Neuronal stem cell (in vitro differentiated cells): ENCODE data around the gene DCAF8.

Source experiments
- DNase-seq: peaks from one replicate; pipeline ENCODE4 v3.0.0-alpha.2; 2013; ENCODE audit warnings: low spot score
- H2AFZ ChIP-seq: one replicate; pipeline ENCODE4 v1.6.1; 2013; ENCODE audit warnings: mild to moderate bottlenecking, low read length, inconsistent platforms
- H2AK5ac ChIP-seq: 2 replicates; pipeline ENCODE4 v1.6.1; 2013; ENCODE audit warnings: low read depth, mild to moderate bottlenecking, inconsistent platforms, low read length, moderate library complexity, mixed read lengths
- H2BK120ac ChIP-seq: 2 replicates; pipeline ENCODE4 v1.6.1; 2013; ENCODE audit warnings: low read depth, mild to moderate bottlenecking, inconsistent platforms, low read length, moderate library complexity, mixed read lengths
- H2BK12ac ChIP-seq: one replicate; pipeline ENCODE4 v1.6.1; 2013; ENCODE audit warnings: low read length, inconsistent platforms
- H2BK15ac ChIP-seq: 2 replicates; pipeline ENCODE4 v1.6.1; 2013; ENCODE audit warnings: mild to moderate bottlenecking, low read length, inconsistent platforms, mixed read lengths
- H2BK5ac ChIP-seq: one replicate; pipeline ENCODE4 v1.6.1; 2013; ENCODE audit warnings: inconsistent platforms, mild to moderate bottlenecking, low read length, moderate library complexity
- H3K14ac ChIP-seq: one replicate; pipeline ENCODE4 v1.6.1; 2013; ENCODE audit warnings: low read length, inconsistent platforms
- H3K18ac ChIP-seq: 2 replicates; pipeline ENCODE4 v1.6.1; 2013; ENCODE audit warnings: low read length, inconsistent platforms
- H3K23ac ChIP-seq: 2 replicates; pipeline ENCODE4 v1.6.1; 2013; ENCODE audit warnings: low read depth, mild to moderate bottlenecking, mixed read lengths, low read length, inconsistent platforms; ENCODE audit not compliant: poor library complexity
- H3K27ac ChIP-seq: replicated peaks from 3 replicates; pipeline ENCODE4 v1.5.1; 2013; ENCODE audit warnings: low read length, inconsistent platforms
- H3K27me3 ChIP-seq, 3 experiments: 2 replicates each; pipeline ENCODE4 v1.6.1; 2013; ENCODE audit warnings: low read length in 3 of 3, mild to moderate bottlenecking in 2 of 3, inconsistent platforms in 1 of 3, low read depth in 1 of 3, mixed read lengths in 1 of 3, moderate library complexity in 1 of 3; ENCODE audit not compliant: control insufficient read depth in 3 of 3, insufficient read depth in 3 of 3
- H3K36me3 ChIP-seq, 2 donors: replicated peaks in 1 of 2; 2 replicates each; pipeline ENCODE4 v1.6.1; 2013; ENCODE audit warnings: low read length in 2 of 2; ENCODE audit not compliant: control insufficient read depth in 2 of 2, insufficient read depth in 2 of 2
- H3K4ac ChIP-seq: 2 replicates; pipeline ENCODE4 v1.6.1; 2013; ENCODE audit warnings: inconsistent platforms, mild to moderate bottlenecking, low read length, moderate library complexity
- H3K4me1 ChIP-seq, 2 donors: 1 replicate in 1 of 2; 2 replicates in 1 of 2; pipeline ENCODE4 v1.6.1; 2013; ENCODE audit warnings: low read length in 2 of 2, low read depth in 1 of 2; ENCODE audit not compliant: control insufficient read depth in 2 of 2, insufficient read depth in 1 of 2
- H3K4me2 ChIP-seq: one replicate; pipeline ENCODE4 v1.6.1; 2013; ENCODE audit warnings: mild to moderate bottlenecking, low read length, inconsistent platforms; ENCODE audit not compliant: insufficient read depth, poor library complexity, severe bottlenecking
- H3K4me3 ChIP-seq, 2 donors: 2 replicates each; pipeline ENCODE4 v1.5.1; 2013; ENCODE audit warnings: low read length in 2 of 2, mild to moderate bottlenecking in 2 of 2, inconsistent platforms in 1 of 2, moderate library complexity in 1 of 2
- H3K79me1 ChIP-seq: one replicate; pipeline ENCODE4 v1.6.1; 2013; ENCODE audit warnings: low read depth, mild to moderate bottlenecking, inconsistent platforms, low read length, moderate library complexity
- H3K9ac ChIP-seq: one replicate; pipeline ENCODE4 v1.6.1; 2013; ENCODE audit warnings: mild to moderate bottlenecking, low read depth, low read length, inconsistent platforms; ENCODE audit not compliant: poor library complexity
- H3K9me3 ChIP-seq, 2 donors: replicated peaks in 1 of 2; 2 replicates each; pipeline versions ENCODE3 to v1.6.1; 2013; ENCODE audit warnings: low read length in 2 of 2, mild to moderate bottlenecking in 2 of 2, inconsistent platforms in 1 of 2, low read depth in 1 of 2, mixed read lengths in 1 of 2, moderate library complexity in 1 of 2; ENCODE audit not compliant: control insufficient read depth in 2 of 2, insufficient read depth in 1 of 2
- H4K8ac ChIP-seq: one replicate; pipeline ENCODE4 v1.6.1; 2013; ENCODE audit warnings: low read depth, mild to moderate bottlenecking, inconsistent platforms, low read length, moderate library complexity
- H4K91ac ChIP-seq: one replicate; pipeline ENCODE4 v1.6.1; 2013; ENCODE audit warnings: low read length, low read depth, mild to moderate bottlenecking, inconsistent platforms; ENCODE audit not compliant: poor library complexity
- WGBS, 2 donors: extraction: QIAGEN DNeasy Blood & Tissue Kit; methylation state at CpG; one replicate each; pipeline ENCODE4 v1.1.7; 2013; ENCODE audit warnings: missing lambda C conversion rate in 2 of 2, mixed read lengths in 1 of 2; ENCODE audit not compliant: insufficient read length in 2 of 2, insufficient replicate concordance in 1 of 2; ENCODE audit errors: extremely low coverage in 2 of 2; 5-methylcytosine and 5-hydroxymethylcytosine counted together

The DCAF8 gene

GRCh38 chr1:160247053-160247452, 15.3 kb downstream of the DCAF8 start:
- no peak overlapping the region for H3K27ac ChIP-seq
- no CpG with 5 or more reads among the region's 1 CpG for WGBS, 2 donors

DNA sequence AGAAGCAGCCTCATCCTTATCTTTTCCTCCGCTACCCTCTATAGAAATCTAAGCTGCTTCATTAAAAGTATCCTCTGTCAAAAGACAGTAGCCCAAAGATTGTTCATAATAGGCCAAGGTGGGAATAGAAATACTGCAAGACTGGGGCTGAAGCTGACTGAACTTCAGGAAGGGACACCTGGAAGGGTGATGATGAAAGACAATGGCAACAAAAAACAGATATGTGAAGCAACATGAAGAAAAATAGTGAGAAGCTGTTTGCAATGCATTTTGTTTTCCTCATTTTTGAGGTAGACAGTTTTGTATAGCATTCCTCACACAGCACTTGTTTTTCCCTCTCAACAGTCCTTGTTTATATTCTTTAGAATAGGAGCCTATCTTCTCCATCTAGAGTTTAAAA, 16.9 kb downstream of the DCAF8 start:
- Histone ChIP-seq H2AK5ac (no peak overlapping the region), H2BK5ac (no peak overlapping the region), H4K8ac (no peak overlapping the region), H2BK15ac (no peak overlapping the region), H3K9ac (no peak overlapping the region), H2BK120ac (no peak overlapping the region), H3K27me3 (no peaks in the 10 kb centered on the region), H3K4me1 (no peaks in the 10 kb centered on the region), H3K27ac (no peak overlapping the region), H4K91ac (no peak overlapping the region), H3K4me3 (no peak overlapping the region), H3K4ac (no peak overlapping the region), H3K36me3 (peaks cover 0 to 46% of the 10 kb centered on the region in 2 donors), H2BK12ac (no peak overlapping the region), H3K4me2 (no peak overlapping the region), H3K9me3 (no peaks in the 10 kb centered on the region), H3K18ac (no peak overlapping the region), H3K79me1 (peaks cover 1% of the 10 kb centered on the region), H2AFZ (no peak overlapping the region), H3K14ac (no peak overlapping the region), H3K23ac (no peak overlapping the region)
- no peak for DNase-seq
- no CpG with 5 or more reads among the region's 1 CpG for WGBS, 2 donors

More at GRCh38 chr1:160247053-160247452, 15.3 kb downstream of the DCAF8 start:
- no peak overlapping the region for H4K8ac ChIP-seq
- no peak overlapping the region for H3K18ac ChIP-seq
- H3K36me3 ChIP-seq, result peaks cover 0 to 44% of the 10 kb centered on the region in 2 donors
- no peak overlapping the region for H4K91ac ChIP-seq
- no peak overlapping the region for H2BK12ac ChIP-seq
- no peak overlapping the region for H3K4me3 ChIP-seq
- no peak overlapping the region for H2AFZ ChIP-seq
- H3K4me1 ChIP-seq, result no peaks in the 10 kb centered on the region
- H3K27me3 ChIP-seq, result no peaks in the 10 kb centered on the region
- no peak overlapping the region for H2BK15ac ChIP-seq
- no peak overlapping the region for H3K9ac ChIP-seq
- H2BK120ac ChIP-seq, result no peak overlapping the region
- H3K9me3 ChIP-seq, result no peaks in the 10 kb centered on the region
- DNase-seq, result no peak
- no peak overlapping the region for H3K14ac ChIP-seq
- H3K23ac ChIP-seq, result no peak overlapping the region
- no peak overlapping the region for H2AK5ac ChIP-seq
- H2BK5ac ChIP-seq, result no peak overlapping the region
- H3K4ac ChIP-seq, result no peak overlapping the region
- no peak overlapping the region for H3K4me2 ChIP-seq
- peaks cover 1% of the 10 kb centered on the region for H3K79me1 ChIP-seq

DNA sequence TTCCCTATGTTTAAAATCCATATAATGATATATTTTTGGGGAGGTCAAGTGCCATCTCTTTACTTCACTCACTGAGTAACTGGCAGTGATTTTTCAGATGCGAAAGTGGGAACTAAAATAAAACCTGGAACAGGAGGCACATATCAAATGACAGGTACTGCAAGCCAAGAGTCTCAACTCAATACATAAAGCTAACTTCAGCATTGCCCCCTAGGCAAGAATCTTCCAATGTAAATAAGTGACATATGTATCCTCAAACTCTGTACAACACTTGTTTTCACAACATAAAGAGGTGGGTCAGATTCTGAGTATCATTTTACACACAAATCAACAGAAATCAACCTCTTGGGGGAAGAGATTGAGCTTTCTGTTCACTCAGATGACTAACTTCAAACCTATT, 18.1 kb downstream of the DCAF8 start:
- Histone ChIP-seq H3K9ac (no peak overlapping the region), H4K8ac (no peak overlapping the region), H3K23ac (no peak overlapping the region), H2BK5ac (no peak overlapping the region), H2BK15ac (no peak overlapping the region), H3K79me1 (peaks cover 4% of the 10 kb centered on the region), H4K91ac (no peak overlapping the region), H2BK120ac (no peak overlapping the region), H3K36me3 (peaks cover 10 to 52% of the 10 kb centered on the region in 2 donors), H3K4me3 (no peak overlapping the region), H3K4me2 (no peak overlapping the region), H3K27me3 (no peaks in the 10 kb centered on the region), H3K27ac (no peak overlapping the region), H2BK12ac (no peak overlapping the region), H2AFZ (no peak overlapping the region), H3K4me1 (no peaks in the 10 kb centered on the region), H3K14ac (no peak overlapping the region), H2AK5ac (no peak overlapping the region), H3K4ac (no peak overlapping the region), H3K9me3 (no peaks in the 10 kb centered on the region), H3K18ac (no peak overlapping the region)
- DNase-seq, result no peak
- no CpG with 5 or more reads among the region's 1 CpG for WGBS, 2 donors

DNA sequence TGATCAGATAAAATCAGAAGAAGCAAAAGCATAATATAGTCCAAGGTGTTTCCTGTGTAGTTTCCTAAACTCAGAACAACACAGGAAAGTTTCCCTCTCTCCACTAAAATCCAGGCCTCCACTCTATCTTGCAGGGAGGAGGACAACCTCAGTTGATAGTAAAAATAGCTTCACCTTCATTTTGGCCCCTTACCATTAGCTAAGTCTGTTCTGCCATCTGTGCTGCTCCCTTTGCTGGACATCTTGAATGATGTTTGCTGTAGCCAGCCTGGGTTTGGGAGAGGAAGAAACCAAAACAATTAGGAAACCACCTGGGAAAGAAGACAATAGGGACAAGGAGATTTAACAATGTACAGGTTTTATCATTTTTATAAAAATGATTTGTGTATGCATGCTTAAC, 18.6 kb downstream of the DCAF8 start:
- no peaks in the 10 kb centered on the region for H3K4me1 ChIP-seq
- no peak overlapping the region for H2AK5ac ChIP-seq
- no peak overlapping the region for H3K4ac ChIP-seq
- no peak overlapping the region for H2AFZ ChIP-seq
- no peak overlapping the region for H3K4me2 ChIP-seq
- H3K79me1 ChIP-seq, result peaks cover 4% of the 10 kb centered on the region
- H2BK5ac ChIP-seq, result no peak overlapping the region
- no peak overlapping the region for H4K8ac ChIP-seq
- H2BK120ac ChIP-seq, result no peak overlapping the region
- no peak overlapping the region for H3K18ac ChIP-seq
- no peak overlapping the region for H3K23ac ChIP-seq
- no peaks in the 10 kb centered on the region for H3K27me3 ChIP-seq
- no peak overlapping the region for H2BK15ac ChIP-seq
- no peak overlapping the region for H3K9ac ChIP-seq
- no peak overlapping the region for H3K14ac ChIP-seq
- no peak overlapping the region for H4K91ac ChIP-seq
- H3K9me3 ChIP-seq, result no peaks in the 10 kb centered on the region
- no peak overlapping the region for H3K27ac ChIP-seq
- H3K36me3 ChIP-seq, result peaks cover 11 to 56% of the 10 kb centered on the region in 2 donors
- no peak overlapping the region for H2BK12ac ChIP-seq
- H3K4me3 ChIP-seq, result no peak overlapping the region
- no peak for DNase-seq
